NCI-H526 (cell line): ENCODE data around the gene DHX40.
"Not testable (repeated sequence)": the region's sequence is repeated elsewhere in the genome, so short reads cannot be mapped to it uniquely, and the experiment has no call there.

Experiments
- DNase-seq, 2 experiments: peaks; one replicate each; lab custom pipeline; 2025; lab: John Stamatoyannopoulos, UW

The DHX40 gene

GRCh38 chr17:59561042-59561441 is 4.4 kb upstream of the DHX40 start:
- peak; percentile 6 to 51 for DNase-seq

DNA sequence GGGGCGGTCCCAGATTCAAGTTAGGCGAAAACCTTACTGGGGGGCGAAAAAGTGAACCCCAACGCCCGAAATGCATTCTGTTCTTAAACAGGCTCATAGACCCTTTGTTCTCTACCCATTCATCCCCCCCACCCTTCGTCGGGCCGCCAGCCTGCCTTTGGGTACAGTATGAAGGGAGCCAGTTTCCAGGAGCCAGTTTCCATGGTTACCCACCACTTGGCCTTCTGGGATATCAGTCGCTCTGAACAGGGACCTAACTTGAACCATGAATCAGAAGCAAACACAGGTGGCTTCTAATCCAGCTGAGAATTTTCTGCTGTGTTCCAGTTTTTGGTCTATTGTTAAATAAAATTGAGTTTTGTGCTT is 532 bp downstream of the DHX40 start:
- peak; percentile 59 to 82 for DNase-seq

- DNase-seq, result not testable (repeated sequence)
Observed at GRCh38 chr17:59569151-59569550, 3.7 kb downstream of the DHX40 start.

DNA sequence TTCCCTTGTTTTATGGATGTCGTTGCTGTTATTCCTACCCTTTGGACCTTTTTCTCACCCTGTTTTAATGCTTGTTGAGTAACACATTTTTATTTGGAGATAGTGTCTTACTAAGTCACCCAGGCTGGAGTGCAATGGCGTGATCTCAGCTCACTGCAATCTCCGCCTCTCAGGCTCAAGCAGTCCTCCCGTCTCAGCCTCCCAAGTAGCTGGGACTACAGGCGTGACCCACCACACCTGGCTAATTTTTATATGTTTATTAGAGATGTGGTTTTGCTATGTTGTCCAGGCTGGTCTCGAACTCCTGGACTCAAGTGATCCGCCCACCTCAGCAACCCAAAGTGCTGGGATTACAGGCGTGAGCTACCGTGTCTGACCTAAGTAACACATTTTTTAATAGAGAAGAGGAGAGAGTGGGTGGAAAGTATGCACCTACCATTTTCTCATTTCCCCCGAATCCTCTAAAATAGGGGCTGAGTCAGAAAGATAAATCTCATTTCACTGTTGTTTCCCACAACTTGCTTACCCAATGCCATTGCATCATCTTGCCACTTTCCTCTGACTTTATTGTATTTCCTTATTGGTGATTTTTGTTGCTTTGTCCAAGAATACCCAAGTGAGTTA is 7.0 kb downstream of the DHX40 start:
- DNase-seq, result no peak

DNA sequence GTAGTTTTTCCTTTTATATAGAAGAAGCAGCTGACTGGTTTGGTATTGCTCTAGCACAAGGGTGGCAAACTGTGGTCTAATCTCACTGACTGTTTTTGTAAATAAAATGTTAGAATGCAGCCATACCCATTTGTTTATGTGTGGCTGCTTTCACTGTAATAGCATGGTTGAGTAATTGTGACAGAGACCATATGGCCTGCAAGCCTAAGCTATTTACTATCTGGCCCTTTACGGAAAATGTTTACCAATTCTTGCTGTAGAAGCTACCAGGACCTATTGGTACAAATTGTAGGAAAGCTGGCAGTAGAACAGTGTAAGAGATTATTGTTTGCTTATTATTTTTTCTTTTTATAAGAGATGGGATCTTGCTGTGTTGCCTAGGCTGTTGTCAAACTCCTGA is 18.8 kb downstream of the DHX40 start:
- not testable (repeated sequence) for DNase-seq

- DNase-seq, result no peak
Observed at GRCh38 chr17:59600169-59600568, 34.8 kb downstream of the DHX40 start.

DNA sequence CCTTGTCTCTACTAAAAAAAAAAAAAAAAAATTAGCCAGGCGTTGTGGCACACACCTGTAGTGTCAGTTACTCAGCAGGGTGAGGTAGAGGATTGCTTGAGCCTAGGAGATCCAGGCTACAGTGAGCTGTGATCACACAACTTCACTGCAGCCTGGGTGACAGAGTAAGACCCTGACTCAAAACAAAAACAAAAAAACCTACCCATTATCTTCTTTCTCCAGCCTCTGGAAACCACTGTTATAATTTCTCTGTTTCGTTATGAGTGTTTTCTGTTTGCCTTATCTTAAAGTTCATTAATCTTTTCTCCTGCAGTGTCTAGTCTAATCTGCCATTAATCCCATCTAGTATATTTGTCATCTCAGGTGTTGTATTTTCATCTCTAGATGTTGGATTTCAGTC is 35.7 kb downstream of the DHX40 start:
- no peak for DNase-seq

DNA sequence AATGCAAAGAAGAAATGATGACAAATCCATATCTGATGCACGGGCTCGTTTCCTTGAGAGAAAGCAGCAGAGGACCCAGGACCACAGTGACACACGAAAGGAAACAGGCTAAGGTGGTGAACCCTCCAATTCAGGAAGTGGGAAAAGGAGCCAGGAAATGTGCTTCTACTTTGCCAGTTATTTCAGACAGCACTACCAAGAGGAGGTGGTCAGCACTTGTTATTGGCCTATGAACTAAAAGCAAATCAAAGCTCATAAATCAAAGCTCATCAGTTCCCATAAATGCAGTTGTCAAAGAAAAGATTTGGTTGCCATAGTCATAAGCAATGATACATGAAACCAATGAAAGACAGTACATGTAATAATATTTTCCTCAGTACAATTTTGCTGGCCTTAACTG is 41.7 kb downstream of the DHX40 start:
- no peak for DNase-seq

DNA sequence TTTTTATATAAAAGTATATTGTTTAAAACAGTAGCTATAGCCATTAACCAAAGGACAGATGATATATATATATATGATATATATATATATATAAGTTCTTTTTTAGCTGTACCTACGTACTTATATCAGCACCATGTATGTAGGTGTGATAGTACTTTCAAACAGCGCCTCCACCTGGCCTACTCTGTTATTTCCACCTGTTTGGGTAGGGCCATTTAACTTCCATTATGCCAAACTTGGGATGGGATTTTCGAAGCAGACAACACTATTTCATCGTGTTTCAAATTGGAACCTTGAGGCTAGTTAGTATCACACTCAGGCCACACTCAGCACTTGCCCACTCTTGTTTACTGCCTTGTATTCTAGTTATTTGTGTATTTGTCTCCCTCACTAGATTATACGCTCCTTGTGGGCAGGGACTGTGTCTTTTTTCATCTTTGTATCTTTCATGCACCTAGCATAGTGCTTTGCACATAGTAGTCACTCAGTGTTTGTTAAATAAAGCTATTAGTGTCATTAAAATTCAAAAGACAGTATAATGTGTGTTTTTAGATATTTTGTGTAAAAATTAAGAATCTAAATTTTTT is 42.5 kb downstream of the DHX40 start:
- DNase-seq, result peak in 1 of 2 experiments; percentile 42

- DNase-seq, result no peak
Observed at GRCh38 chr17:59611503-59611902, 46.1 kb downstream of the DHX40 start.

DNA sequence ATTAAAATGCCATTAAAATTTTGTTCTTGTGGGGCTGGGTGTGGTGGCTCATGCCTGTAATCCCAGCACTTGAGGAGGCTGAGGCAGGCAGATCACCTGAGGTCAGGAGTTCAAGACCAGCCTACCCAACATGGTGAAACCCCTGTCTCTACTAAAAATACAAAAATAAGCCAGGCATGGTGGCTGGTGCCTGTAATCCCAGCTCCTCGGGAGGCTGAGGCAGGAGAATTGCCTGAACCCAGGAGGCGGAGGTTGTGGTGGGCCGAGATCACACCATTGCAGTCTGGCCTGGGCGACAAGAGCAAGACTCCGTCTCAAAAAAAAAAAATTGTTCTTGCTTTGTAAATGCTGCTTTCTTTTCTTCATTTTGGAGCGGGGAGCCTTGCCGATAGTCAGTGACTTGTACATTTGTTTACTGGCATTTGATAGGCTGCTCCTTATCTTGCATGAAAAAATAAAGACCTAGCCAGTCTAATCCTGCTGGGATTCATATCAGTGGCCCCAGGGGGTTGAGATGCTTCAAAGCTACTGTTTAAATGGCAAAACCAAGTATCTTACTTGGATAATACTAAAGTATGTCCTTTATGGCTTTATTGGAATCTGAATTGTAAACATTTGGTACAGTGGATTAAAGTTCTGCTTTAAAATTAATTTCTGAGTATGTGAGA is 51.0 kb downstream of the DHX40 start:
- no peak for DNase-seq

GRCh38 chr17:59617156-59617732 is 51.8 kb downstream of the DHX40 start:
- DNase-seq, result peak in 1 of 2 experiments; percentile 23

DNA sequence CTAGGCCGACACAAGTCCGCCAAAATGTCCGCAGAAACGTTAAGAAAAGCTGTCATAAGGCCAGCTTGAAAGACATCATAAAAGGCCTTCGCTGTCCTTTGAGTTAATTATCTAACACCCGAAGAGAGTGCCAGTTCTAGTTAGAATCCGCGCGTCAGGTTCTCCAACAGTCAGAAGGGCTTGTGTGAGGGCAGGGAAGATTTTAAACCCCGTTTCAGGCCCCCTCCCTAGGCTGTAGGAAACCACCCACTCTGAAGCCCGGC is 53.6 kb downstream of the DHX40 start:
- no peak for DNase-seq

GRCh38 chr17:59619298-59620063 is 54.1 kb downstream of the DHX40 start, which contains the start of gene CLTC:
Gene CLTC, plus strand, starts transcription at chr17:59619895. Its CDS starts 237 bp downstream, at chr17:59620132.
- DNase-seq, result peak; percentile 94 to 97

DNA sequence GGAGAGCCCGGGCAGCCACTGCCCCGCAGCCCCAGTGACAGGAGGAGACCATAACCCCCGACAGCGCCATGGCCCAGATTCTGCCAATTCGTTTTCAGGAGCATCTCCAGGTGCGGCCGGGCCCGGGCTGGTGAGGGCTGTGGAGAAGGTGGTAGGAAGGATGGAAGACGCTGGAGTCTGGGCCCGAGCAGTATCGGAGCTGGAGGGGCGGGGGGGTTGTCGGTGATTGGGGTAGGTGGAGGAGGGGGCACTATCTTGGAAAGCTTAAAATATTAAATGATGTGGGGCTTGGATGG is 54.6 kb downstream of the DHX40 start:
- no peak for DNase-seq

DNA sequence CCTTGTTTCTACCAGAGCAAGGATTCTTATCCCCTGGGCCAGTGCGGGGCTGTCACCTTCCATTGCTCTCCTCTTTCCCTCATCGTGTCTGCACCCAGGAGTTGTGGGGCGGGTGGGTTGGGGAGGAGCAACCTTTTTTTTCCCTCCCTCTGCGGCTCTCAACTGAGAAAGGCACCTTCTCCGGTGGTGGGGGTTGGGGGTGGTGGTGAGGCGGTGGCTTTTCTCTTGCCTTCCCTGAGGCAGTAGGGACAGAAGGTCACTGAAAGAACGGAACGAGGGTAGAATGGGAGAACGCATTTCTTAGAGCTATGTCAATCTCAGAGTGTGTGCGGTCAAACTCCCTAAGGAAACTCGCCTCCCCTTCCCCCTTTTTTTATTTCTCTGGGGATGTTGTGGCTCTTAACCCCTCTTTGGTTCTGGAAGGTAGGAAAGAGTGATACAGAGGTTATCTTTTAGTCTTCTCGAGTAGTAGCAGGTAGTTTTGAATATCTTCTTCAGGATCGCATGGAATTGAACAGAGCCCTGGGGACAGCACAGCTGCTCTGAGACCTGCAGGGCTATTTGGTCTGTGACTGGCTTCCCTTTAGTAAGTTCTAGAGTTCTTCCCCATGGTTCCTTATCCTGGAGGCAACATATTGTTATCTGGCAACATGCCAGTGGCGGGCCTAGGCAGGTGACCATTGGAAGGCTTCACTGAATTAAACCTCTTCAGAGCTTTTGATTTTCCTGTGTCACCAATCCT is 55.3 kb downstream of the DHX40 start:
- peak in 1 of 2 experiments; percentile 42 for DNase-seq

DNA sequence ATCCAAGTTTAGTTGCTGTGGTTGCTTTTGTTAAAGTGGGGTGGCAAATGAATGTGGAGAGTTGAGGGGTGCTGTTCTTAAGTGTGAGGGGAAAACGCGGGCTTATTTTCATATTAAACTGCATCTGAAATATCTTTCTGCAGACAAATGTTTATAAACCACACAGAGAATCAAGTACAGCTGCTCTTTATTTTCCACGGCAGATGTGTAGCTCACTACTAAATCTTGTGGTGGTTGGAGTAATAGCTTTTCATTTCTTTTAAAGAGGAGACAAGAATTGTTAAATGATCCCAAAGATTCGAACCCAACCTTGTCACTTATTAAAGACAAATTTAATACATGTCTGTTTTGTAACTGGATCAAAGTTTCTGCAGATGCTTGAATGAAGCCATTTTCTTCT is 56.4 kb downstream of the DHX40 start:
- DNase-seq, result no peak

DNA sequence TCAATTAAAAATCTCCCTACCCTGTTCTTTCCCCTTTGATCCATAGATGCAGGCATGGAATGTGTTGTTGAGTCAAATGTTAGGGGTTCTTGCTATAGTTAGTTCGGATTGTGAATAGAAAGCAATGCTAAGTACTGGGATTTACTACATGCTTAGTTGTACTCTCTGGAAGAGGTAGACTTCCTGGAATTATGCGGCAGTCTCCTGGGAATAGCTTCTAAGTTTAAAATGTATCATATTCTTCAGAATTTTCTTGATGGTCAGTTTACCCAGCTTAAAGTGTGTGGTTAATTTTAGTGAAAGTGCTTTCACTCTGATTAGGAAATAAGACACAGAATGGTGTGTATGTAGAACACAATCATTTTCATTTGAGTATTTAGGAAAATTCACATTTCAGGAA is 57.7 kb downstream of the DHX40 start:
- DNase-seq, result no peak

DNA sequence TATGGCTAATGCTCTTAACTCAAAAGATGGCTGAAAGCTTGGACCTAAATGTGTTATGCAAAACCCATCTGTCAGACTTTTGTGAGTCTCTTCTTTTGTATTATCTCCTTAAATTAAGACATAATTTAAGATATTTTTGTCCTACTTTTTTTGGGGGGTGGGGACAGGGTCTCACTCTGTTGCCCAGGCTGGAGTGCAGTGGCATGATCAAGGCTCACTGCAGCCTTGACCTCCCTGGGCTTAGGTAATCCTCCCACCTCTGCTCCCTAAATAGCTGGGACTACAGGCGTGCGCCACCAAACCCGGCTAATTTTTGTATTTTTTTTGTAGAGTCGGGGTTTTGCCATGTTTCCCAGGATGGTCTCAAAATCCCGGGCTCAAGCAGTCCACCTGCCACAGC is 61.3 kb downstream of the DHX40 start:
- DNase-seq, result no peak

DNA sequence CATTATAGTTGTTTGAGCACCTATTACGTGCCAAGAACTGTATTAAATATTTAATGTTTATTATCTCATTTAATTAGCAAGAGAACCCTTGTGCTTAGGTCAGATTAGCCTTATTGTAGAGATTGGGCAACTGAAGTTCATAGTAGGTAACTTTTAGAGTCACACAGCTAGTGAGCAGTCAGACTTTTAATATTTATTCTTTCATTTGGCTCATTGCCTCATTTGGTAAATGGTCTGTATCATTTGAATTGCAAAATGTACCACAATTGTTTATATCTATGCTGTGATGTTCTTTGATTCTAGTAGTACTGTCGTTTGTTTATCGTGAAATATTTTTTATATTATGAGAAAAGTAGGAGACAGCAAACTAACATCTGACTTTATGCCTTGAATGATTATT is 61.9 kb downstream of the DHX40 start:
- peak in 1 of 2 experiments; percentile 29 for DNase-seq

- no peak for DNase-seq
Observed at GRCh38 chr17:59627770-59628171, 62.4 kb downstream of the DHX40 start.

GRCh38 chr17:59629174-59629573 is 63.8 kb downstream of the DHX40 start:
- DNase-seq, result no peak
